ENCODE measurements around the gene C2orf68. TPM values are rescaled to one million over a fixed set of nuclear protein-coding genes. Genes with fewer than 3 reads are reported as not detected.

C2orf68 gene
- total and polyA plus RNA-seq, 2 of the 8 experiments (the other 6 are each of a cell fraction or from before 2014, with no cell fraction given), result 46.3 to 49.4 TPM

DNA sequence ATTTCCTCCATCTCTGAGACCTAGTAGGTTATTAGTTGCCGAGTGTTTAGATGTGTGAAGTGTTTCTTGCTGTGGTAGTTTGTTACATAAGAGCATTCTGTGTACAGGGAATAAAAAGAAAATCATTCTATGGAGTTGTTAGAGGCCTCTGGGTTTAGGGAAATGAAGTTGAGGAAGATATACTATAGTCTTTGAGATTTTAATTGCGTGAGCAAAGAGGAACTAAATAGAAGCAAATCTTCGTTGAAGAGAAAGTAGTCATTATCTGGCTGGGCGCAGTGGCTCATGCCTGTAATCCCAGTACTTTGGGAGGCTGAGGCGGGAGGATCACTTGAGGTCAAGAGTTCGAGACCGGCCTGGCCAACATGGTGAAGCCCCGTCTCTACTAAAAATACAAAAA, 23.1 kb upstream of the C2orf68 start:
- no peak for FAIRE-seq
- Histone ChIP-seq H3K23ac (ENCODE audit: insufficient read length) (no peak overlapping the region), H3K9ac (replicated peaks in 1 of 4; ENCODE audit: extremely low read depth in 1 of 4, low read depth in 3 of 4, low read length in 3 of 4) (no peak overlapping the region), H2AK5ac (ENCODE audit: low read depth, low read length) (no peak overlapping the region), H3K27me3 (replicated peaks in 1 of 4; ENCODE audit: control insufficient read depth in 3 of 4, extremely low read depth in 1 of 4, insufficient read depth in 3 of 4, low read length in 3 of 4) (no peaks in the 10 kb centered on the region), H3K9me3 (ENCODE audit: insufficient read depth in 2 of 2, low read depth in 1 of 2, low read length in 1 of 2) (no peaks in the 10 kb centered on the region), H2BK20ac (ENCODE audit: low read length) (no peak overlapping the region), H4K8ac (ENCODE audit: extremely low read depth, insufficient read depth, low read length) (no peak overlapping the region), H3K14ac (ENCODE audit: insufficient read length) (no peak overlapping the region), H3K4me2 (ENCODE audit: insufficient read depth in 1 of 2, low read depth in 2 of 2, low read length in 2 of 2) (no peak overlapping the region), H3K4me3 (ENCODE audit: extremely low read depth in 1 of 4, insufficient read depth in 2 of 4, low read depth in 3 of 4, low read length in 4 of 4) (no peak overlapping the region), H3K18ac (ENCODE audit: extremely low read depth, low read length) (no peak overlapping the region), H3K79me2 (ENCODE audit: control insufficient read depth in 1 of 2, insufficient read depth in 2 of 2, low read length in 2 of 2) (no peaks in the 10 kb centered on the region; a peak in 1 of 4 replicates), H4K91ac (replicated peaks; ENCODE audit: insufficient read length, low read length) (no peak overlapping the region), H4K20me1 (replicated peaks in 1 of 2; ENCODE audit: control insufficient read depth in 1 of 2, insufficient read depth in 2 of 2, low read length in 2 of 2) (peaks cover 5 to 11% of the 10 kb centered on the region in 2 experiments), H3K27ac (ENCODE audit: low read depth, low read length) (no peak overlapping the region), H3K4ac (replicated peaks; ENCODE audit: insufficient read length, low read depth, low read length) (no peak overlapping the region), H2BK12ac (ENCODE audit: low read depth, low read length) (no peak overlapping the region), H3K36me3 (ENCODE audit: control insufficient read depth in 2 of 4, insufficient read depth in 4 of 4, low read length in 3 of 4) (peaks cover 19 to 80% (median 62%) of the 10 kb centered on the region in 4 experiments), H3K79me1 (ENCODE audit: low read depth, low read length) (0 out of 2 replicates have a peak, but pooled peaks cover 3% of the 10 kb centered on the region), H4K5ac (ENCODE audit: insufficient read length, low read depth, low read length) (no peak overlapping the region), H2AFZ (ENCODE audit: low read length) (no peak overlapping the region), H3K4me1 (replicated peaks in 1 of 4; ENCODE audit: control insufficient read depth in 3 of 4, insufficient read depth in 4 of 4, low read length in 3 of 4) (no peaks in the 10 kb centered on the region), H2BK120ac (replicated peaks; ENCODE audit: low read depth, low read length) (no peak overlapping the region), H3K56ac (replicated peaks; ENCODE audit: insufficient read length, low read depth, low read length) (no peak overlapping the region), H2BK15ac (ENCODE audit: low read length) (no peak overlapping the region), H3K23me2 (ENCODE audit: low read depth, low read length) (no peaks in the 10 kb centered on the region), H2BK5ac (ENCODE audit: low read depth, low read length) (no peak overlapping the region)
- 93% methylated on average over 8 of the region's 8 CpGs; no CpG with 5 or more reads in 1 of the 2 experiments for WGBS, 2 experiments (ENCODE audit: extremely low coverage in 1 of 2, insufficient coverage in 1 of 2, insufficient read length in 1 of 2, insufficient replicate concordance in 2 of 2, low coverage in 1 of 2, low lambda C conversion rate in 2 of 2, missing lambda C conversion rate in 1 of 2)
- ChIA-PET POLR2A (ENCODE audit: partially characterized antibody) (interaction anchor here (0.7 to 3.2 kb wide), 4 partner anchors 11 to 464 kb away, joined by 3 to 16 read pairs (median 8); partner anchors contain the start of gene TMEM150A), CTCF (ENCODE audit: partially characterized antibody) (interaction anchor here (0.7 to 5.9 kb wide), 5 partner anchors 14 to 407 kb away, joined by 3 to 69 read pairs (median 4); no protein-coding TSS in a partner anchor)
- DNase-seq (ENCODE audit: low read depth in 1 of 2, low spot score in 2 of 2), result no peak
- TF ChIP-seq BRCA1 (IDR thresholded peaks at IDR 0.05; ENCODE audit: low read depth, low read length) (no peak), SP2 (IDR thresholded peaks at IDR 0.05; ENCODE audit: low read length) (no peak), POU5F1 (IDR thresholded peaks at IDR 0.05; ENCODE audit: low read depth, low read length) (no peak), KDM5A (IDR thresholded peaks at IDR 0.05; ENCODE audit: low read length) (no peak), ATF2 (IDR thresholded peaks at IDR 0.05; ENCODE audit: low read length) (no peak), KDM1A (IDR thresholded peaks at IDR 0.05; ENCODE audit: borderline replicate concordance, low read length) (no peak), CBX8 (IDR thresholded peaks at IDR 0.05; ENCODE audit: borderline replicate concordance, low read depth, low read length) (no peak), HDAC6 (IDR thresholded peaks at IDR 0.05; ENCODE audit: low read depth, low read length) (no peak)
